Eye (tissue), 1 donor: ENCODE measurements around the gene NLGN1.

Source experiments
- DNase-seq: peaks from one replicate; pipeline ENCODE4 v3.0.0-alpha.2; 2015

The NLGN1 gene

GRCh38 chr3:173644086-173645082 lies 246.8 kb downstream of the NLGN1 start:
- DNase-seq: no peak

- DNase-seq: no peak
These were observed 253.1 kb downstream of the NLGN1 start for GRCh38 chr3:173650596-173650995.

DNA sequence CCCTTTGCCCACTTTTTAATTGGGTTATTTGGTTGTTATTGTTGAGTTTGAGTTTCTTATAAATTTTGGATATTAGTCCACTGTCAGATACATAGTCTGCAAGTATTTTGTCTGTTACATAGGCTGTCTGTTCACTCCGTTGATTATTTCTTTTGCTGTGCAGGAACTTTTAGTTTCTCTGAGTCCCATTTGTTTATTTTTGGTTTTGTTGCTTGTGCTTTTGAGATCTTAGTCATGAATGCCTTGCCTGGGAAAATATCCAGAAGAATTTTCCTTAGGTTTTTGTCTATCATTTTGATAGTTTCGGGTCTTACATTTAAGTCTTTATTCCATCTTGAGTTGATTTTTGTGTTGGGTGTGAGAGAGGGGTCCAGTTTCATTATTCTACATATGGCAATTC lies 254.5 kb downstream of the NLGN1 start:
- no peak for DNase-seq

DNA sequence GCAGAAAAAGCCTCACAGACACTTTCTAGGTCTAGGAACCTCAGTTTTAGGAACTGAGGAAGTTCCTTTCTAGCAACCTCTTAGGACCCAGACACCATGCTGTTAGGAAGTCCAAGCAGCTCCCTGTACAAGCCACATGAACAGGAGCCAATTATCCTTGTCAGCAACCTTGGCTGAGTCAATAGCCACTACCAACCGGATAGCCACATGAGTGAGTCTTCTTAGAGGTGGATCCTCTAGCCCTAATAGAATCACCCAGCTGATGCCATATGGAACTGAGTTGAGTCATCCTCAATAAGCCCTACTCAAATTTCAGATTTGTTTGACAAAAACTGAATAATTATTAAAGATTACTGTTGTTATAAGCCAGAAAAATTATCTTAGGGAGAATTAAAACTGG lies 256.2 kb downstream of the NLGN1 start:
- no peak for DNase-seq

GRCh38 chr3:173659972-173660371 lies 262.4 kb downstream of the NLGN1 start:
- DNase-seq: no peak

GRCh38 chr3:173660645-173661299 lies 263.2 kb downstream of the NLGN1 start:
- no peak for DNase-seq

DNA sequence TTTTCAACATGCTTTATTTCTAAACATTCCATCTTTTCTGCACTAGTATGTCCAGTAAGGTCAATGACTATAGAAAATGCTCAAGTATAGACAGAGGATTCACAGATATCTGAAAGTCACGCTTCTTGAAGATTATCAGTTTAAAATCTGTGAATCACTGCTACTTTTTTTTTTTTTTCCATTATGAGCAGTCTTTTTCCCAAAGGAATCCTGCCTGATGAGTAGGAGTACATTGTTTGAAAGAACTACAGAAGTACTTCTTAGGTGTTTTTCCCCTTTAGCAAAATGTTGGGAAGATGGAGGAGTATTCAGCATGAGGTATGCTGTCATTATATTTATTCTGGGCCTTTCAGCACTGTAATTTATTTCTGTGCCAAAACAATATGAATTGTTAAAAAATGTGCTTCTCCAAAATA lies 266.2 kb downstream of the NLGN1 start:
- DNase-seq: peak; percentile 14

GRCh38 chr3:173676094-173676493 lies 278.6 kb downstream of the NLGN1 start:
- DNase-seq: peak; percentile 40

- DNase-seq: peak; percentile 27
These were observed 283.7 kb downstream of the NLGN1 start for GRCh38 chr3:173681188-173681678.

GRCh38 chr3:173685456-173685855 lies 287.9 kb downstream of the NLGN1 start:
- no peak for DNase-seq

GRCh38 chr3:173688216-173688842 lies 290.8 kb downstream of the NLGN1 start:
- DNase-seq: no peak

DNA sequence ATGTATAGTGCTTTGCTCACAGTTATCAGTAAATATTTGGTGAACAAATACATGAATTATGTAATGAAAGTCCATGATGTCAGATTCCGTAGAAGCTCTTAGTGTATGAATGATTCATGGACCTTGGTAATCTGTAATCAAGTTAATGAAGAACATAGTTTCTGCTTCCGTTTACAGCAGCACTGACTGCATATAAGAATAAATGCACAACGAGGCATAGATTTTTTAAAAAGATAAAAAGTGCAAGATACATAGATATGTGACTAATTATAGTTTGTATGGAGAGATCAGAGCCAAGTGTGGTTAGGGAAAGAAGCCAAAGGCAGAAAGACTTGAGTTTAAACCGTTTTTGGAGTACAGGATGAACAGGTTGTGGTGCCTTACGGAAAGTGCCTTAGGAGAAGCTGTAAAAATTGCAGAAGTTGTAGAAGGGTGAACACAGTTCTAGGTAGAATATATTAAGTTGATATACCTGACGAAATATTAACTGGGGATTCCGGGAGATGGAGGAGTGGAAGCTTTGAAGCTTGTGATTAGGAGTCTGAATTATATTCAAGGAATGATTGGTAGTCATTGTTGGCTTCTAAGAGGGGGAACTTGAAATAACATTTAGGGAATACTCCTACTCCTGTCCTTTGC lies 293.1 kb downstream of the NLGN1 start:
- DNase-seq: no peak

DNA sequence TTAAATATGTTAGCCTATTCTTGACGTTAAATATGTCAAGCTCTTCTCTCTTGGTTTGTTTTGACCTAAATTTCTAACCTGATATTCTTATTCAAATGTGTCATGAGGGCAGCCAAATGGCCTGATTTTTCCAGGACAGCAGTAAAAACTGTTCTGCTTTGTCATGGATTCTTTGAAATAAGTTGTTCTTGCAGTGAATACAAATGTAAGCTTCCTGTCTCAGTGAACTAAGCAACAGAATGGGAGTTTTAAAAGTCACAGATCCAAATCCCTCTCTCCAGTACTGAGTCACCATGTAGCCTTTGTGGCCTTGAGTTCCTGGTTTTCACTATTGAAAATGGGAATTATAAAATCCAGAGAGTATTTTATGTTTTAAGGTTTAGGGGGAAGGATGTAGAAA lies 301.8 kb downstream of the NLGN1 start:
- no peak for DNase-seq

DNA sequence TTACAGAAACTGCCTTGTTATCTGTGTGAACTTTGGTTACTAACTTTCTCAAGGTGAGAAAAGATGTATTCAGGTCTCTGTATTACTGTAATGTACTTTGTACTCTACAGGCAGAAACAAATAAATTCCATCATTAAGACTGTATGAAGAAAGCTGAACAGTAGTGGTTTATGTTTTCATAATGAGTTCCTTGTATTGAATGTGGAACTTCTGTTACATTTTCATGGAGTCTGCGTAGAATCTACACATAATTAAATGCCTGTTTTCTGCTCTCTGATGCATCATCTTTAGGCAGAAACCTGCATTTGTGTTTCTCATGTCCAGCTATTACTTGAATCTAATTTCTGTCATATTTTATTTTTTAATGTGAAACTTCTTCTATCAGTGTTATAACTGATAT lies 302.8 kb downstream of the NLGN1 start:
- no peak for DNase-seq

DNA sequence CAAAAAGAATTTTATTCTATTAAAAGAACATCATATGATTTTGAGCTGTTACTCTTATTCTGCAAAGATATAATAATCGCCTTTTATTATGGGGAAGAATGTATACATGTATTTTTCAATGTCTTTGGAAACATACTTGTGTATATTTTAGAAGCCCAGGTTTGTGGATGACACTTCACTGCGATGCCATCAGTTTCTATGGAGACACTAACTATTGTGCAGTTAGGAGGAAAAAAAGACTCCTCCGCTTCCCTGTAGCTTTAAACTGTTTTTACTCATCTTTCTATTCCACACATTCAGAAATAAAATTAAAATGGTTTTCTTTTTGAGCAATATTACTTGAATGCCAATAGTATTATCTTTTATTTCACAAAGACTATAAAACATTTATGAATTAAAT lies 305.0 kb downstream of the NLGN1 start:
- DNase-seq: no peak

- peak; percentile 67 for DNase-seq
These were observed 306.2 kb downstream of the NLGN1 start for GRCh38 chr3:173703771-173704170.

DNA sequence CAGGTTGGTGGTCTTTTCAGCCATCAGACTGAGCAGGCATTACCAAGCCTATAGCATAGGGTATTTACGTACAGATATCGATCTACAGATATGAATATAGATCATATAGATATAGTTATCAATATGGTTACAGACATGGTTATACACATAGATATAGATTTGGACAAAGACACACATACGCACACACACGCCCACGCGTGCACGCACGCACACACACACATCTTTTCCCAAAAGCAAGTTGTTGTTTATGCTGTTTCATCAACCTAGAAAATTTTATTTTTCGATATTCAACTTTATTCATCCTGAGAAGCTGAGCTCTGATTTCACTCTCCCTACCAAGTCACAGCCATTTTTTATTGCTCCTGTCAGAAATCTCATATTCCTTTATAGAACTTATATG lies 309.1 kb downstream of the NLGN1 start:
- no peak for DNase-seq

DNA sequence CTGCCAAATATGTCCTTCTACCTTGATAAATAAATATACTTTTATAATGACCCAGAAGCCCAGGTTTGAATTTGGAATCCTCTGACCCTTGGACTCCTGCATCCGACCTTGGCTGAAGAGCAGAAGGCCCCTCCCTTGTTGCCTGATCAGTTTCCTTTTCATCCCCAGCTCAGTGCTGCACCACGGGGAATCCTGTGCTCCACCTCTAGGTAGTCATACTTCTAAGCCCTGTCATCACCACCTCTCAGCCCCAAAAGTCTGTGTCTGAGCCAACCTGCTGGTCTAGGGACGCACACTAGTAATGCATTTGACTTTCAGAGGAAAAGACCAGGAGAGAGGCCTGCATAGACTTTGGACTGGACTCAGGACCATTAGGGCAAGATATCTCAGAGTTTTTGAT lies 310.6 kb downstream of the NLGN1 start:
- DNase-seq: no peak

- no peak for DNase-seq
These were observed 311.5 kb downstream of the NLGN1 start for GRCh38 chr3:173709026-173709425.

GRCh38 chr3:173711619-173712018 lies 314.1 kb downstream of the NLGN1 start:
- DNase-seq: no peak

DNA sequence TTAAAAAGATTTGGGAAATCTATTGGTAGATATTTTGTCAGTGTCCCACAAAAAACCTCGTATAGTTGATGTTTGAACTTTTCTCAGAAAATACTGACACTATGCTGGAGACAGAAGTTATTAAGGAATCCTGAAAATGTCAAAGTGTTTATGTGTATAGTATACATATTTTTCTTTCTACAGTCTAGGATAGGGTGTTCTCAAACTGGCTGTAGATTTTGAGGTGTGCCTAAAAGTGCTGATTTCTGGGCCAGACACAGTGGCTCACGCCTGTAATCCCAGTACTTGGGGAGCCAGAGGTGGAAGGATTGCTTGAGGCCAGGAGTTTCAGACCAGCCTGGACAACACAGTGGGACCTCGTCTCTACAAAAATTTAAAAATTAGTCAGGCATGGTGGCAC lies 322.0 kb downstream of the NLGN1 start:
- no peak for DNase-seq

- DNase-seq: no peak
These were observed 328.0 kb downstream of the NLGN1 start for GRCh38 chr3:173725507-173725906.

- DNase-seq: no peak
These were observed 332.8 kb downstream of the NLGN1 start for GRCh38 chr3:173730391-173730790.
